Neural cell (in vitro differentiated cells): ENCODE measurements around the gene ELF1. TPM values are rescaled to one million over a fixed set of nuclear protein-coding genes. Genes with fewer than 3 reads are reported as not detected.

Experiments used
- H2AFZ ChIP-seq: fragments of 200-600, 300-800 bp; sonication (generic), shearing (Covaris generic); 2 replicates; pipeline ENCODE4 v1.6.0; 2014; ENCODE audit warnings: low read depth, mild to moderate bottlenecking, antibody characterized with exemption, low read length, moderate library complexity
- H3F3A ChIP-seq: fragments of 200-600 bp; shearing (Covaris generic); 2 replicates; pipeline ENCODE4 v1.6.1; 2016; ENCODE audit warnings: mild to moderate bottlenecking, moderate library complexity, mixed read lengths, antibody characterized with exemption, low read length; ENCODE audit not compliant: insufficient read depth, poor library complexity, severe bottlenecking
- H3K27ac ChIP-seq: fragments of 200-600, 300-800 bp; sonication (generic), shearing (Covaris generic); 2 replicates; pipeline ENCODE4 v1.5.1; 2014; ENCODE audit warnings: mild to moderate bottlenecking, low read length, moderate library complexity
- H3K27me3 ChIP-seq: fragments of 300-800, 200-600 bp; sonication (generic), shearing (Covaris generic); 2 replicates; pipeline ENCODE4 v1.6.0; 2014; ENCODE audit warnings: mild to moderate bottlenecking, low read depth, low read length, moderate library complexity; ENCODE audit not compliant: insufficient read depth
- H3K36me3 ChIP-seq: fragments of 300-800, 200-600 bp; sonication (generic), shearing (Covaris generic); 2 replicates; pipeline ENCODE4 v1.5.1; 2014; ENCODE audit warnings: mild to moderate bottlenecking, antibody characterized with exemption, low read length, moderate library complexity; ENCODE audit not compliant: insufficient read depth
- H3K4me2 ChIP-seq: fragments of 300-800, 200-600 bp; sonication (generic), shearing (Covaris generic); 2 replicates; pipeline ENCODE4 v1.6.0; 2014; ENCODE audit warnings: mild to moderate bottlenecking, low read length
- H3K4me3 ChIP-seq: fragments of 300-800, 200-600 bp; sonication (generic), shearing (Covaris generic); 2 replicates; pipeline ENCODE4 v1.5.1; 2014; ENCODE audit warnings: mild to moderate bottlenecking, low read length, moderate library complexity
- H3K79me2 ChIP-seq: fragments of 200-600 bp; shearing (Covaris generic); replicated peaks from 2 replicates; pipeline ENCODE4 v1.6.0; 2014; ENCODE audit warnings: mild to moderate bottlenecking, low read length, moderate library complexity; ENCODE audit not compliant: insufficient read depth
- H3K9ac ChIP-seq: fragments of 300-800, 200-600 bp; sonication (generic), shearing (Covaris generic); 2 replicates; pipeline ENCODE4 v1.6.1; 2016; ENCODE audit warnings: mild to moderate bottlenecking, low read length, mixed read lengths
- H3K9me2 ChIP-seq: fragments of 200-600 bp; shearing (Covaris generic); 2 replicates; pipeline ENCODE4 v1.6.1; 2016; ENCODE audit warnings: mild to moderate bottlenecking, low read length, mixed read lengths; ENCODE audit not compliant: insufficient read depth
- H3K9me3 ChIP-seq: fragments of 200-600, 300-800 bp; sonication (generic), shearing (Covaris generic); 2 replicates; pipeline ENCODE4 v1.6.1; 2016; ENCODE audit warnings: mild to moderate bottlenecking, mixed run types, low read length, moderate library complexity, mixed read lengths
- H4K20me1 ChIP-seq: fragments of 200-600 bp; shearing (Covaris generic); 2 replicates; pipeline ENCODE4 v1.6.1; 2016; ENCODE audit warnings: mild to moderate bottlenecking, mixed run types; ENCODE audit not compliant: insufficient read depth
- EZH2 ChIP-seq: fragments of 200-600, 300-800 bp; shearing (Covaris generic), sonication (generic); IDR thresholded peaks from 2 replicates; pipeline ENCODE4 v1.6.1; 2014; ENCODE audit warnings: antibody characterized with exemption, low read length, borderline replicate concordance, mild to moderate bottlenecking; ENCODE audit not compliant: insufficient read depth, poor library complexity, severe bottlenecking
- MXI1 ChIP-seq: fragments of 450-650 bp; conservative IDR thresholded peaks from 2 replicates; pipeline ENCODE4 v1.6.1; 2014; ENCODE audit warnings: antibody characterized with exemption, mild to moderate bottlenecking; ENCODE audit not compliant: poor library complexity, severe bottlenecking
- POLR2AphosphoS5 ChIP-seq: IDR thresholded peaks from 2 replicates; pipeline ENCODE4 v1.6.1; 2012
- REST ChIP-seq: IDR thresholded peaks from 2 replicates; pipeline ENCODE4 v1.6.1; 2012; ENCODE audit warnings: borderline replicate concordance
- SMC3 ChIP-seq: fragments of 450-650 bp; conservative IDR thresholded peaks from 2 replicates; pipeline ENCODE4 v1.6.1; 2014; ENCODE audit warnings: antibody characterized with exemption, mild to moderate bottlenecking, moderate library complexity; ENCODE audit not compliant: poor library complexity
- TAF1 ChIP-seq: IDR thresholded peaks from 2 replicates; pipeline ENCODE4 v1.6.1; 2012; ENCODE audit warnings: low read depth
- polyA plus RNA-seq: library from polyadenylated mRNA; depleted of rRNA; stranded (reverse); fragments of >200 nt; gene quantifications from 2 replicates; pipeline ENCODE4 v1.2.3, GENCODE V29; 2014
- TF ChIP-seq, protein P1 (sequence below): fragments of 450-650 bp; IDR thresholded peaks from 2 replicates; pipeline ENCODE4 v1.5.1; 2014; ENCODE audit warnings: antibody characterized with exemption, mild to moderate bottlenecking, moderate library complexity; ENCODE audit not compliant: poor library complexity, severe bottlenecking

ELF1 gene
- polyA plus RNA-seq, 1 donor from 2014 or later, result 2.0 TPM

GRCh38 chr13:41006306-41006705 lies 12.8 kb downstream of the ELF1 start:
- TF ChIP-seq POLR2AphosphoS5 (no peak), EZH2 (no peak)
- Histone ChIP-seq H2AFZ (no peak overlapping the region), H3K27ac (no peak overlapping the region), H3K9me3 (no peaks in the 10 kb centered on the region), H4K20me1 (no peaks in the 10 kb centered on the region), H3K4me3 (no peak overlapping the region), H3K9ac (no peak overlapping the region), H3F3A (no peaks in the 10 kb centered on the region), H3K79me2 (no peaks in the 10 kb centered on the region), H3K4me2 (no peak overlapping the region), H3K9me2 (no peaks in the 10 kb centered on the region), H3K36me3 (no peaks in the 10 kb centered on the region), H3K27me3 (no peaks in the 10 kb centered on the region)

DNA sequence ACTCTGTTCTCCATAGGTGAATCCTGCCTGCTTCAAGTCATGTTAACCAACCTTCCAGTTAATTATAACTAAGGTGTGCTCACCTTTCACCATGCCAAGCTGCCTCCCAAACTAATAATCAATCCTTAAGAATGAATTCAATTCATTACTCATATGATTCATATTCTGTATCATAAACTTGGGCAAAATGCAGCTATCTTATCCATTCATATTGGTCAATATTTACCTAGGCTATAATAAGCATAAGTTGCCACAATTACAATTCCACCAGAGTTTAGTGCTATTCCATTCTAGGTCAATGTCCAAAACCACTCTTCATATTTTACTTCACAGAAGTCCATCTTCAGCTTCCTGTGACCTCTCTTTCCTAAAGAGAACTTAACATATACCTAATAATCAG lies 13.4 kb downstream of the ELF1 start:
- no peak overlapping the region for H3K9ac ChIP-seq
- H3K36me3 ChIP-seq, result no peaks in the 10 kb centered on the region
- no peak overlapping the region for H3K4me2 ChIP-seq
- H3K9me3 ChIP-seq, result no peaks in the 10 kb centered on the region
- H4K20me1 ChIP-seq, result no peaks in the 10 kb centered on the region
- H3K79me2 ChIP-seq, result no peaks in the 10 kb centered on the region
- H2AFZ ChIP-seq, result no peak overlapping the region
- no peak overlapping the region for H3K27ac ChIP-seq
- TF ChIP-seq EZH2, result no peak
- no peak for TF ChIP-seq SMC3
- no peak for TF ChIP-seq REST
- TF ChIP-seq MXI1, result no peak
- no peaks in the 10 kb centered on the region for H3F3A ChIP-seq
- no peaks in the 10 kb centered on the region for H3K9me2 ChIP-seq
- H3K27me3 ChIP-seq, result no peaks in the 10 kb centered on the region
- no peak overlapping the region for H3K4me3 ChIP-seq

DNA sequence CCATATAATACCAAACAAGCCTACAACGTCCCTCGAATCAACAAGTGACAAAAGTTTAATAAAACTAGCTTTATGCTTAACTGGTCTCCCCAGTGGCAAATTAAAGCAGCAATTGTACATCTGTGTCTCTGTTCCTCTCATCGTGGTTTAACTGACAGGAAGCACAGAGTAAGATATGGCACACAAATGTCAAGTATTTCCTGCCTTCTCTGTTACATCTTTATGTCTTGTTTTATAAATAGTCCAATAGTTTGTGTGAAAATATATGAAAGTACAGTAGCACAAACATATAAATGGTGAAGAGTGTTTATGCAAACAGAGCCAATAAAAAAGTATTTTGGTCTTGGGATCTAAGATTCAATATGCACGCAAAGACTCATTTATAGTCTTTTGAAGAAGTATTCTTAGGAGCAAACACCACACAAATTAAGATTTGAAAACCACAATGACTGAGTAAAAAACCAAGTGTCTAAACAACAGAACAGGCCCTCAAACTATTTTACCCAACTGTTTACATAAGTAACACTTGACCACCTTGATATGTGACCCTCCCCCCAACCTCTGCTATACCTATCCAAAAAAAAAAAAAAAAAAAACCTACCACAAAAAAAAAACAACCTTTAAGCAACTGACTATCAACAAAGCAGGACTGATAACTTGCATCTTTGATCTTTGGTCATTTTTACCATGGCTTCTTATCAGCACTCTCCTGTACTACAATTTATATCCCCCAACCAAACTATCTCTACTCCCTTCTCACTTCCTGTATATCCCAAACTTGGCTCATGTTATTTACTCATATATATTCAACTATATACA lies 14.0 kb downstream of the ELF1 start:
- Histone ChIP-seq H3K79me2 (no peaks in the 10 kb centered on the region), H3K4me2 (no peak overlapping the region)

More for the DNA sequence above, 14.0 kb downstream of the ELF1 start:
- H3K27ac ChIP-seq, result no peak overlapping the region
- no peaks in the 10 kb centered on the region for H3K27me3 ChIP-seq
- H3K9ac ChIP-seq, result no peak overlapping the region
- no peaks in the 10 kb centered on the region for H4K20me1 ChIP-seq
- H3K9me2 ChIP-seq, result no peaks in the 10 kb centered on the region
- no peak overlapping the region for H2AFZ ChIP-seq
- no peaks in the 10 kb centered on the region for H3F3A ChIP-seq
- TF ChIP-seq, protein P1, sequence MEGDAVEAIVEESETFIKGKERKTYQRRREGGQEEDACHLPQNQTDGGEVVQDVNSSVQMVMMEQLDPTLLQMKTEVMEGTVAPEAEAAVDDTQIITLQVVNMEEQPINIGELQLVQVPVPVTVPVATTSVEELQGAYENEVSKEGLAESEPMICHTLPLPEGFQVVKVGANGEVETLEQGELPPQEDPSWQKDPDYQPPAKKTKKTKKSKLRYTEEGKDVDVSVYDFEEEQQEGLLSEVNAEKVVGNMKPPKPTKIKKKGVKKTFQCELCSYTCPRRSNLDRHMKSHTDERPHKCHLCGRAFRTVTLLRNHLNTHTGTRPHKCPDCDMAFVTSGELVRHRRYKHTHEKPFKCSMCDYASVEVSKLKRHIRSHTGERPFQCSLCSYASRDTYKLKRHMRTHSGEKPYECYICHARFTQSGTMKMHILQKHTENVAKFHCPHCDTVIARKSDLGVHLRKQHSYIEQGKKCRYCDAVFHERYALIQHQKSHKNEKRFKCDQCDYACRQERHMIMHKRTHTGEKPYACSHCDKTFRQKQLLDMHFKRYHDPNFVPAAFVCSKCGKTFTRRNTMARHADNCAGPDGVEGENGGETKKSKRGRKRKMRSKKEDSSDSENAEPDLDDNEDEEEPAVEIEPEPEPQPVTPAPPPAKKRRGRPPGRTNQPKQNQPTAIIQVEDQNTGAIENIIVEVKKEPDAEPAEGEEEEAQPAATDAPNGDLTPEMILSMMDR, result no peak
- TF ChIP-seq POLR2AphosphoS5, result no peak
- TF ChIP-seq MXI1, result no peak
- TF ChIP-seq TAF1, result no peak
- no peaks in the 10 kb centered on the region for H3K36me3 ChIP-seq
- H3K9me3 ChIP-seq, result no peaks in the 10 kb centered on the region
- no peak overlapping the region for H3K4me3 ChIP-seq
